HG03039 (cell line): ENCODE results near the gene ADRA2A.

Experiments
- ATAC-seq: cut with Tn5 transposase; IDR thresholded peaks from one replicate; pipeline ENCODE4 v1.9.1; 2021; ENCODE audit warnings: mild to moderate bottlenecking, moderate library complexity; ENCODE audit not compliant: unreplicated experiment

The ADRA2A gene

GRCh38 chr10:111130471-111130870 lies 53.6 kb downstream of the ADRA2A start:
- no peak for ATAC-seq
